HG02642 (cell line): ENCODE results near the gene GKN1.
"Not testable (repeated sequence)": the region's sequence is repeated elsewhere in the genome, so short reads cannot be mapped to it uniquely, and the experiment has no call there.

Experiments used
- ATAC-seq: cut with Tn5 transposase; IDR thresholded peaks from one replicate; pipeline ENCODE4 v1.9.1; 2021; ENCODE audit warnings: mild to moderate bottlenecking; ENCODE audit not compliant: unreplicated experiment, poor library complexity

The GKN1 gene

GRCh38 chr2:68955432-68955831 lies 19.0 kb upstream of the GKN1 start:
- not testable (repeated sequence) for ATAC-seq

- no peak for ATAC-seq
These were observed 15.4 kb upstream of the GKN1 start for GRCh38 chr2:68959001-68959400.

GRCh38 chr2:68961380-68961779 lies 13.1 kb upstream of the GKN1 start:
- ATAC-seq, result no peak

- no peak for ATAC-seq
These were observed 10.2 kb upstream of the GKN1 start for GRCh38 chr2:68964282-68964681.

- no peak for ATAC-seq
These were observed 6.2 kb upstream of the GKN1 start for GRCh38 chr2:68968221-68968620.

- no peak for ATAC-seq
These were observed 4.5 kb upstream of the GKN1 start for GRCh38 chr2:68969736-68970490.

GRCh38 chr2:68970566-68971265 lies 3.7 kb upstream of the GKN1 start:
- ATAC-seq, result no peak

- no peak for ATAC-seq
These were observed 2.7 kb upstream of the GKN1 start for GRCh38 chr2:68971591-68972231.

GRCh38 chr2:68974946-68975665 lies 670 bp downstream of the GKN1 start:
- no peak for ATAC-seq

GRCh38 chr2:68975844-68976243 lies 1.4 kb downstream of the GKN1 start:
- ATAC-seq, result no peak

- no peak for ATAC-seq
These were observed 3.0 kb downstream of the GKN1 start for GRCh38 chr2:68977453-68977852.

- no peak for ATAC-seq
These were observed 3.7 kb downstream of the GKN1 start for GRCh38 chr2:68978098-68978497.

GRCh38 chr2:68980956-68981355 lies 6.5 kb downstream of the GKN1 start:
- no peak for ATAC-seq

- no peak for ATAC-seq
These were observed 12.6 kb downstream of the GKN1 start for GRCh38 chr2:68987021-68987503.

GRCh38 chr2:68989035-68989434 lies 14.6 kb downstream of the GKN1 start:
- ATAC-seq, result no peak

- ATAC-seq, result no peak
These were observed 17.9 kb downstream of the GKN1 start for GRCh38 chr2:68992341-68992740.

- ATAC-seq, result no peak
These were observed 18.5 kb downstream of the GKN1 start for GRCh38 chr2:68992933-68993332.

GRCh38 chr2:68993660-68994059 lies 19.2 kb downstream of the GKN1 start:
- ATAC-seq, result no peak

- ATAC-seq, result no peak
These were observed 20.4 kb downstream of the GKN1 start for GRCh38 chr2:68994864-68995263.

GRCh38 chr2:68995916-68996315 lies 21.5 kb downstream of the GKN1 start:
- no peak for ATAC-seq

GRCh38 chr2:68997401-68997800 lies 23.0 kb downstream of the GKN1 start:
- ATAC-seq, result no peak
